ENCODE data around the gene TNFSF10. TPM values are rescaled to one million over a fixed set of nuclear protein-coding genes. Genes with fewer than 3 reads are reported as not detected.
A peak's percentile ranks its signal among the peaks of the same experiment; 100 is the strongest.

The TNFSF10 gene
- total and polyA plus RNA-seq, 2 of the 8 experiments (the other 6 are each of a cell fraction or from before 2014, with no cell fraction given), result 0.06 TPM; not detected in 1

GRCh38 chr3:172517859-172518466 is 5.3 kb downstream of the TNFSF10 start:
- H2BK5ac ChIP-seq (ENCODE audit: low read depth, low read length), result no peak overlapping the region
- no peak overlapping the region for H3K14ac ChIP-seq (ENCODE audit: insufficient read length)
- H3K56ac ChIP-seq (replicated peaks; ENCODE audit: insufficient read length, low read depth, low read length), result no peak overlapping the region
- H3K27me3 ChIP-seq (replicated peaks in 1 of 4; ENCODE audit: control insufficient read depth in 3 of 4, extremely low read depth in 1 of 4, insufficient read depth in 3 of 4, low read length in 3 of 4), result peaks cover 0 to 1% (median 0%) of the 10 kb centered on the region in 4 experiments; a peak in 1 of 7 replicates
- H3K4me1 ChIP-seq (replicated peaks in 1 of 4; ENCODE audit: control insufficient read depth in 3 of 4, insufficient read depth in 4 of 4, low read length in 3 of 4), result 0 out of 7 replicates have a peak, but pooled peaks cover 0 to 2% (median 0%) of the 10 kb centered on the region in 4 experiments
- no peak overlapping the region for H2BK12ac ChIP-seq (ENCODE audit: low read depth, low read length)
- H3K4ac ChIP-seq (replicated peaks; ENCODE audit: insufficient read length, low read depth, low read length), result peak overlapping the region; percentile 53
- H3K23me2 ChIP-seq (ENCODE audit: low read depth, low read length), result no peaks in the 10 kb centered on the region
- POLR2A ChIA-PET (ENCODE audit: partially characterized antibody), result no interaction called here
- 96% methylated on average over 8 of the region's 8 CpGs; no CpG with 5 or more reads in 1 of the 2 experiments for WGBS, 2 experiments (ENCODE audit: extremely low coverage in 1 of 2, insufficient coverage in 1 of 2, insufficient read length in 1 of 2, insufficient replicate concordance in 2 of 2, low coverage in 1 of 2, low lambda C conversion rate in 2 of 2, missing lambda C conversion rate in 1 of 2)
- H4K20me1 ChIP-seq (replicated peaks in 1 of 2; ENCODE audit: control insufficient read depth in 1 of 2, insufficient read depth in 2 of 2, low read length in 2 of 2), result no peaks in the 10 kb centered on the region
- H3K4me2 ChIP-seq (ENCODE audit: insufficient read depth in 1 of 2, low read depth in 2 of 2, low read length in 2 of 2), result no peak overlapping the region
- no peak overlapping the region for H2AFZ ChIP-seq (ENCODE audit: low read length)
- H3K27ac ChIP-seq (ENCODE audit: low read depth, low read length), result no peak overlapping the region
- no peak overlapping the region for H4K8ac ChIP-seq (ENCODE audit: extremely low read depth, insufficient read depth, low read length)
- no peak for FAIRE-seq
- H2BK15ac ChIP-seq (ENCODE audit: low read length), result no peak overlapping the region
- no peak overlapping the region for H3K4me3 ChIP-seq (ENCODE audit: extremely low read depth in 1 of 4, insufficient read depth in 2 of 4, low read depth in 3 of 4, low read length in 4 of 4)
- H3K18ac ChIP-seq (ENCODE audit: extremely low read depth, low read length), result no peak overlapping the region
- no peak overlapping the region for H2AK5ac ChIP-seq (ENCODE audit: low read depth, low read length)
- DNase-seq (ENCODE audit: low read depth in 1 of 2, low spot score in 2 of 2), result no peak
- H3K9ac ChIP-seq (replicated peaks in 1 of 4; ENCODE audit: extremely low read depth in 1 of 4, low read depth in 3 of 4, low read length in 3 of 4), result no peak overlapping the region
- no peak overlapping the region for H2BK120ac ChIP-seq (replicated peaks; ENCODE audit: low read depth, low read length)
- H4K91ac ChIP-seq (replicated peaks; ENCODE audit: insufficient read length, low read length), result no peak overlapping the region
- H4K5ac ChIP-seq (ENCODE audit: insufficient read length, low read depth, low read length), result no peak overlapping the region
- no peaks in the 10 kb centered on the region for H3K79me1 ChIP-seq (ENCODE audit: low read depth, low read length)
- H2BK20ac ChIP-seq (ENCODE audit: low read length), result no peak overlapping the region
- H3K79me2 ChIP-seq (ENCODE audit: control insufficient read depth in 1 of 2, insufficient read depth in 2 of 2, low read length in 2 of 2), result no peaks in the 10 kb centered on the region
- H3K36me3 ChIP-seq (ENCODE audit: control insufficient read depth in 2 of 4, insufficient read depth in 4 of 4, low read length in 3 of 4), result no peaks in the 10 kb centered on the region
- H3K23ac ChIP-seq (ENCODE audit: insufficient read length), result no peak overlapping the region
- CTCF ChIA-PET (ENCODE audit: partially characterized antibody), result interaction anchor here (0.6 to 0.8 kb wide), 3 partner anchors 57 to 620 kb away, joined by 3 to 4 read pairs (median 3); no protein-coding TSS in a partner anchor
- no peaks in the 10 kb centered on the region for H3K9me3 ChIP-seq (ENCODE audit: insufficient read depth in 2 of 2, low read depth in 1 of 2, low read length in 1 of 2)
- TF ChIP-seq CTBP2 (IDR thresholded peaks at IDR 0.05; ENCODE audit: borderline replicate concordance, insufficient read depth, insufficient read length, low read length) (no peak), BCL11A (IDR thresholded peaks at IDR 0.05; ENCODE audit: low read depth in 2 of 2, low read length in 2 of 2) (no peak), POU5F1 (IDR thresholded peaks at IDR 0.05; ENCODE audit: low read depth, low read length) (no peak), TEAD4 (IDR thresholded peaks at IDR 0.05; ENCODE audit: low read depth, low read length) (no peak), TAF7 (optimal IDR thresholded peaks at IDR 0.05; ENCODE audit: borderline replicate concordance, low read depth, low read length) (no peak), CREB1 (IDR thresholded peaks at IDR 0.05) (no peak), CEBPB (IDR thresholded peaks at IDR 0.05; ENCODE audit: low read depth, low read length) (no peak), JUN (IDR thresholded peaks at IDR 0.05; ENCODE audit: low read depth, low read length) (no peak), KDM4A (IDR thresholded peaks at IDR 0.05; ENCODE audit: low read depth, low read length, severe bottlenecking) (no peak), RXRA (IDR thresholded peaks at IDR 0.05; ENCODE audit: insufficient read depth, low read depth, low read length) (no peak), CHD2 (IDR thresholded peaks at IDR 0.05; ENCODE audit: low read length) (no peak), SUZ12 (IDR thresholded peaks at IDR 0.05; ENCODE audit: low read length) (no peak), FOSL1 (IDR thresholded peaks at IDR 0.05; ENCODE audit: insufficient read depth, low read depth, low read length) (no peak), TBP (IDR thresholded peaks at IDR 0.05; ENCODE audit: low read depth, low read length) (no peak)

Data from H1 (cell line).